H9 (cell line): ENCODE data around the gene LRRC53. TPM values are rescaled to one million over a fixed set of nuclear protein-coding genes. Genes with fewer than 3 reads are reported as not detected.

Experiments
- DNase-seq: peaks from one replicate; pipeline ENCODE4 v3.0.0-alpha.2; 2017
- H2AFZ ChIP-seq: one replicate; pipeline ENCODE4 v1.6.1; 2013; ENCODE audit warnings: mild to moderate bottlenecking, low read length, control low read depth, moderate library complexity
- H2AK5ac ChIP-seq: 2 replicates; pipeline ENCODE4 v1.6.1; 2013; ENCODE audit warnings: low read length, control low read depth, mixed read lengths; ENCODE audit not compliant: insufficient read length
- H2BK120ac ChIP-seq: one replicate; pipeline ENCODE4 v1.6.1; 2013; ENCODE audit warnings: low read depth, mild to moderate bottlenecking, low read length, control low read depth, inconsistent platforms; ENCODE audit not compliant: poor library complexity, severe bottlenecking
- H2BK12ac ChIP-seq: 2 replicates; pipeline ENCODE4 v1.6.1; 2013; ENCODE audit warnings: low read length, control low read depth, mixed read lengths, low read depth; ENCODE audit not compliant: insufficient read length
- H2BK15ac ChIP-seq: 2 replicates; pipeline ENCODE4 v1.6.1; 2013; ENCODE audit warnings: low read depth, low read length, control low read depth
- H2BK20ac ChIP-seq: one replicate; pipeline ENCODE4 v1.6.1; 2013; ENCODE audit warnings: low read depth, mild to moderate bottlenecking, low read length, control low read depth, inconsistent platforms; ENCODE audit not compliant: poor library complexity, severe bottlenecking
- H2BK5ac ChIP-seq: 2 replicates; pipeline ENCODE4 v1.6.1; 2013; ENCODE audit warnings: low read length, control low read depth, mixed read lengths; ENCODE audit not compliant: insufficient read length
- H3K14ac ChIP-seq: 2 replicates; pipeline ENCODE4 v1.6.1; 2013; ENCODE audit warnings: low read length, control low read depth; ENCODE audit not compliant: insufficient read depth
- H3K18ac ChIP-seq: 2 replicates; pipeline ENCODE4 v1.6.1; 2013; ENCODE audit warnings: low read depth, mild to moderate bottlenecking, mixed read lengths, low read length, control low read depth; ENCODE audit not compliant: insufficient read length
- H3K23ac ChIP-seq: 2 replicates; pipeline ENCODE4 v1.6.1; 2013; ENCODE audit warnings: low read length, control low read depth, mixed read lengths, low read depth; ENCODE audit not compliant: insufficient read length
- H3K23me2 ChIP-seq: 2 replicates; pipeline ENCODE4 v1.6.1; 2013; ENCODE audit warnings: low read depth, mild to moderate bottlenecking, mixed read lengths, low read length, control low read depth; ENCODE audit not compliant: insufficient read length, poor library complexity, severe bottlenecking
- H3K27ac ChIP-seq: 2 replicates; pipeline ENCODE4 v1.5.1; 2013; ENCODE audit warnings: low read length, control low read depth, mixed read lengths, low read depth; ENCODE audit not compliant: insufficient read length
- H3K27me3 ChIP-seq: 2 replicates; pipeline ENCODE4 v1.6.1; 2013; ENCODE audit warnings: low read length, control low read depth, inconsistent platforms; ENCODE audit not compliant: insufficient read depth
- H3K4ac ChIP-seq: 2 replicates; pipeline ENCODE4 v1.6.1; 2013; ENCODE audit warnings: low read depth, mild to moderate bottlenecking, control low read depth, inconsistent platforms, low read length, moderate library complexity
- H3K4me1 ChIP-seq: 2 replicates; pipeline ENCODE4 v1.6.1; 2013; ENCODE audit warnings: low read length, control low read depth, inconsistent platforms; ENCODE audit not compliant: insufficient read depth
- H3K4me2 ChIP-seq: 2 replicates; pipeline ENCODE4 v1.6.1; 2013; ENCODE audit warnings: low read length, control low read depth, mixed read lengths; ENCODE audit not compliant: insufficient read length, insufficient read depth
- H3K56ac ChIP-seq: 2 replicates; pipeline ENCODE4 v1.6.1; 2013; ENCODE audit warnings: low read depth, mild to moderate bottlenecking, mixed read lengths, low read length, control low read depth; ENCODE audit not compliant: insufficient read length
- H3K79me1 ChIP-seq: 2 replicates; pipeline ENCODE4 v1.6.1; 2013; ENCODE audit warnings: low read depth, mild to moderate bottlenecking, moderate library complexity, low read length, control low read depth, inconsistent platforms; ENCODE audit not compliant: insufficient read depth, poor library complexity, severe bottlenecking
- H3K79me2 ChIP-seq: 2 replicates; pipeline ENCODE4 v1.6.1; 2013; ENCODE audit warnings: low read length, control low read depth, inconsistent platforms; ENCODE audit not compliant: insufficient read depth
- H3K9ac ChIP-seq: 2 replicates; pipeline ENCODE4 v1.6.1; 2013; ENCODE audit warnings: low read length, control low read depth, mixed read lengths; ENCODE audit not compliant: insufficient read length; ENCODE audit errors: extremely low read depth
- H3K9me3 ChIP-seq: one replicate; pipeline ENCODE4 v1.6.1; 2013; ENCODE audit warnings: low read depth, low read length, inconsistent platforms; ENCODE audit not compliant: control insufficient read depth
- H3T11ph ChIP-seq: one replicate; pipeline ENCODE4 v1.6.1; 2013; ENCODE audit warnings: mild to moderate bottlenecking, low read length, control low read depth, inconsistent platforms
- H4K20me1 ChIP-seq: one replicate; pipeline ENCODE4 v1.6.1; 2013; ENCODE audit not compliant: control insufficient read depth, insufficient read length, insufficient read depth
- H4K5ac ChIP-seq: 2 replicates; pipeline ENCODE4 v1.6.1; 2013; ENCODE audit warnings: low read depth, mild to moderate bottlenecking, mixed read lengths, low read length, control low read depth; ENCODE audit not compliant: insufficient read length
- H4K8ac ChIP-seq: replicated peaks from 2 replicates; pipeline ENCODE4 v1.6.1; 2013; ENCODE audit warnings: low read length, control low read depth, mixed read lengths, low read depth; ENCODE audit not compliant: insufficient read length
- H4K91ac ChIP-seq: 2 replicates; pipeline ENCODE4 v1.6.1; 2013; ENCODE audit warnings: low read depth, mild to moderate bottlenecking, moderate library complexity, mixed read lengths, low read length, control low read depth; ENCODE audit not compliant: insufficient read length
- H3K27ac Mint-ChIP-seq, 3 experiments: 2 replicates in 2 of 3; 3 replicates in 1 of 3; pipeline ENCODE4 v1.8.0; 2020 to 2021; ENCODE audit warnings: mixed read lengths in 3 of 3, mild to moderate bottlenecking in 1 of 3, moderate library complexity in 1 of 3
- H3K27me3 Mint-ChIP-seq: 2 replicates; pipeline ENCODE4 v1.8.0; 2021; ENCODE audit warnings: low read depth, mild to moderate bottlenecking, moderate library complexity, mixed read lengths
- H3K36me3 Mint-ChIP-seq, 3 experiments: 2 replicates in 2 of 3; 3 replicates in 1 of 3; pipeline ENCODE4 v1.8.0; 2020 to 2021; ENCODE audit warnings: low read depth in 3 of 3, mixed read lengths in 3 of 3; ENCODE audit not compliant: insufficient read depth in 1 of 3
- H3K4me1 Mint-ChIP-seq, 2 experiments: 2 replicates each; pipeline ENCODE4 v1.8.0; 2020; ENCODE audit warnings: mixed read lengths in 2 of 2
- H3K4me3 Mint-ChIP-seq, 2 experiments: 2 replicates in 1 of 2; 3 replicates in 1 of 2; pipeline ENCODE4 v1.8.0; 2020 to 2021; ENCODE audit warnings: mild to moderate bottlenecking in 2 of 2, mixed read lengths in 2 of 2, moderate library complexity in 1 of 2
- H3K9me3 Mint-ChIP-seq, 2 experiments: 2 replicates in 1 of 2; 3 replicates in 1 of 2; pipeline ENCODE4 v1.8.0; 2020; ENCODE audit warnings: mild to moderate bottlenecking in 2 of 2, mixed read lengths in 2 of 2, moderate library complexity in 1 of 2
- WGBS: extraction: QIAGEN DNeasy Blood & Tissue Kit; methylation state at CpG from one replicate; pipeline ENCODE4 v1.1.7; 2013; ENCODE audit warnings: missing lambda C conversion rate, low lambda C conversion rate, mixed read lengths; ENCODE audit not compliant: insufficient read length; ENCODE audit errors: extremely low coverage; 5-methylcytosine and 5-hydroxymethylcytosine counted together
- long read RNA-seq: library from polyadenylated mRNA; unstranded; transcript quantifications from one replicate; pipeline ENCODE4 v2.0.0, GENCODE V29; 2020
- total RNA-seq: library from RNA; stranded (reverse); gene quantifications from 2 replicates; pipeline ENCODE4 v1.2.1, GENCODE V29; 2021
- TF ChIP-seq, protein P1 (sequence below): fragments of 200-600 bp; sonication (generic); conservative IDR thresholded peaks from 3 replicates; pipeline ENCODE4 v1.8.0; 2021; ENCODE audit warnings: antibody characterized with exemption, mild to moderate bottlenecking

The LRRC53 gene, protein sequence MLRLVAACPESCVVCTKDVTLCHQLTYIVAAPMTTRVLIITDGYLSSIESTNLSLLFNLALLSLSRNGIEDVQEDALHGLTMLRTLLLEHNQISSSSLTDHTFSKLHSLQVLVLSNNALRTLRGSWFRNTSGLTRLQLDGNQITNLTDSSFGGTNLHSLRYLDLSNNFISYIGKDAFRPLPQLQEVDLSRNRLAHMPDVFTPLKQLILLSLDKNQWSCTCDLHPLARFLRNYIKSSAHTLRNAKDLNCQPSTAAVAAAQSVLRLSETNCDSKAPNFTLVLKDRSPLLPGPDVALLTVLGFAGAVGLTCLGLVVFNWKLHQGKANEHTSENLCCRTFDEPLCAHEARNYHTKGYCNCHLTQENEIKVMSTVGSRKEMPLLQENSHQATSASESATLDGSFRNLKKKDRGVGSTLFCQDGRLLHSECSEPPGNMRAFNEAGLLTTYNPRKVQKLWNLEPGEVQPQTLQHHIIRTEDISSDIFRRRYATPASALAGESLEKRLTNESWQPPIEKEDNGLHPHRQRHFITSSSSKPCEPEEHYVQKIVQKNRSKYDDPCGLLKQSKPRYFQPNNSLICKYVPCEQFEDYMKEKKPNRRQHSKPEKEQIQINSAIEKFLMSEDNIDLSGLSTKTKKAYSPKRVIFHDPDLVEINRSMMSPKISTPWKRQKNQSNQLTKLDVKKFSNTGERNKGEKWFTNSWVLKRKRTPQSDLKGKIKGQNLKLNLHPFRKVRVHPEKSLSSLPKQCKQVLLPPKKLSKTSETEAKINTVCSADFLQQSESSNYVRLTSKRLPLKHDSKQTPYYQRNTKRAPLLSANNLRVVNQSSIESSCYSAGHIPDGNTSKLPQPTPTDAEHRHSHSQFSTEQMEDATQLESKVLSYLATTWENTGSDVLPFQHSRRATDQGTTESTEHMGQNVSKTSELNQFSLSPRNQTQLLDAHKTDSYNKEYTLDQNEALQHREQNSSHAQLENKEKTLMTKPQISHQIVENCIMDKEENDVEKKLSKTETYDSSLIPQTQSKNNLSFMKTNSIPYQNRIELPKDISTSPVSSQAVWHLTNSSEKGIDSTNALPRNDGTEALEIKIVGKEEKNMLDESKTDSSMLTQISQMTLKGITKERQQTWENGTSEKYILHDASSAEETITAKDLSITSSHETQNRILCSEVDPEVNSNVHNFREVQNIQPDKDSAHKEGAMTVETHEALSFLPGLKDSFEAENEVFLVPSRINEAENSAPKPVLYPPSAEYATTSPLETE
- not detected in 2 replicates for total RNA-seq
- long read RNA-seq: 0 reads

DNA sequence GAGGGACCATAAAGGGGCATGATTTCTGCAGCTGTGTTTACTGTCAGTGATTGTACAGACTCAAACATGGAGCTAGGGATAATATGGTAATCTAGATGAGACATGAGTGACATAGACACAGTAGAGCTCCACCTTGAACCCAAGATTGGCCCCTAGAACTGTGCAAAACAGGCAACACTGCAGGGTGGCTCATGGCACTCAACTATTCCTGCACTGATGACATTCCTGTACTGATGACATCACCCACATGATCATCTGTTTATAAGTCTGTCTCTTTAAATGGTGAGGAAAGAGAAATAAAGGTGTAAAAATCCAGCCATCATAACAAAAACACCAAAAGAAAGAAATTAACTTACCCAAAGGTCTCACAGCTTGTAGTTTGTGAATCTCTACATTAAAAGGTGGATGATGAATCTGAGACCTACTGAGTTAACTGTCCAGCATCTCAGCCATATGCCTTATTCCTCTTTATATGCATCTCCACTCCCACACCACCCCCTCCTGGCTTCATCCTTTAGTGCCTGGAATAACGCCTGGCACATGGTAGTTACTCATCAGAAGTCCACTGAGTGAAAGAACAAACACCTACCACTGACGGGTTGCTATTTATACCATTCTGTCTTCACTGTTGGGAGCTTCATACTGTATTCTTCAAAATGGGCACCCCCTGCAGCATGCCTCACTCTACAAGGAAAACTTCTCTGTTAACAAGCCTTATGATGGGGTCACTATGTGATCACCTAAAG, at the start of gene LRRC53:
Gene LRRC53, minus strand, starts transcription at position 442 of the 746 bp plus-strand sequence. CDS start 29,262 bp downstream, outside the sequence.
- no peaks in the 10 kb centered on the region for H3K79me2 ChIP-seq
- H3K4me2 ChIP-seq: no peak within 1 kb of the TSS
- Mint-ChIP-seq H3K4me3 (no peak within 1 kb of the TSS), H3K27me3 (no peaks in the 10 kb centered on the region), H3K9me3 (no peaks in the 10 kb centered on the region), H3K4me1 (peaks cover 11 to 12% of the 10 kb centered on the region in 2 experiments), H3K27ac (no peak within 1 kb of the TSS), H3K36me3 (no peaks in the 10 kb centered on the region)
- no CpG with 5 or more reads among the region's 2 CpGs for WGBS
- H2BK20ac ChIP-seq: no peak within 1 kb of the TSS
- TF ChIP-seq, protein P1, sequence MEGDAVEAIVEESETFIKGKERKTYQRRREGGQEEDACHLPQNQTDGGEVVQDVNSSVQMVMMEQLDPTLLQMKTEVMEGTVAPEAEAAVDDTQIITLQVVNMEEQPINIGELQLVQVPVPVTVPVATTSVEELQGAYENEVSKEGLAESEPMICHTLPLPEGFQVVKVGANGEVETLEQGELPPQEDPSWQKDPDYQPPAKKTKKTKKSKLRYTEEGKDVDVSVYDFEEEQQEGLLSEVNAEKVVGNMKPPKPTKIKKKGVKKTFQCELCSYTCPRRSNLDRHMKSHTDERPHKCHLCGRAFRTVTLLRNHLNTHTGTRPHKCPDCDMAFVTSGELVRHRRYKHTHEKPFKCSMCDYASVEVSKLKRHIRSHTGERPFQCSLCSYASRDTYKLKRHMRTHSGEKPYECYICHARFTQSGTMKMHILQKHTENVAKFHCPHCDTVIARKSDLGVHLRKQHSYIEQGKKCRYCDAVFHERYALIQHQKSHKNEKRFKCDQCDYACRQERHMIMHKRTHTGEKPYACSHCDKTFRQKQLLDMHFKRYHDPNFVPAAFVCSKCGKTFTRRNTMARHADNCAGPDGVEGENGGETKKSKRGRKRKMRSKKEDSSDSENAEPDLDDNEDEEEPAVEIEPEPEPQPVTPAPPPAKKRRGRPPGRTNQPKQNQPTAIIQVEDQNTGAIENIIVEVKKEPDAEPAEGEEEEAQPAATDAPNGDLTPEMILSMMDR: no peak
- no peak within 1 kb of the TSS for H2BK120ac ChIP-seq
- no peaks in the 10 kb centered on the region for H3K27me3 ChIP-seq
- H3K79me1 ChIP-seq: no peaks in the 10 kb centered on the region
- H3K27ac ChIP-seq: no peak within 1 kb of the TSS
- H2BK12ac ChIP-seq: no peak within 1 kb of the TSS
- H3K18ac ChIP-seq: no peak within 1 kb of the TSS
- no peaks in the 10 kb centered on the region for H4K20me1 ChIP-seq
- H3K14ac ChIP-seq: no peak within 1 kb of the TSS
- H3K4me1 ChIP-seq: no peaks in the 10 kb centered on the region
- H2BK5ac ChIP-seq: no peak within 1 kb of the TSS
- H3K9me3 ChIP-seq: no peaks in the 10 kb centered on the region
- no peak within 1 kb of the TSS for H2AK5ac ChIP-seq
- no peak within 1 kb of the TSS for H3K4ac ChIP-seq
- no peak within 1 kb of the TSS for H3K23ac ChIP-seq
- H3T11ph ChIP-seq: no peak within 1 kb of the TSS
- no peak within 1 kb of the TSS for H4K91ac ChIP-seq
- H4K5ac ChIP-seq: no peak within 1 kb of the TSS
- no peak within 1 kb of the TSS for H3K56ac ChIP-seq
- H2AFZ ChIP-seq: no peak within 1 kb of the TSS
- no peak within 1 kb of the TSS for H3K9ac ChIP-seq
- no peak within 1 kb of the TSS for H4K8ac ChIP-seq
- no peaks in the 10 kb centered on the region for H3K23me2 ChIP-seq
- H2BK15ac ChIP-seq: no peak within 1 kb of the TSS
- DNase-seq: no peak
